Muscle of back (tissue), 11 donors: ENCODE data around the gene MAMDC2. TPM values are rescaled to one million over a fixed set of nuclear protein-coding genes. Genes with fewer than 3 reads are reported as not detected.

ENCODE experiments used
- DNase-seq, 3 donors: peaks; one replicate each; pipeline versions ENCODE4 v3.0.0 to v3.0.0-alpha.2; 2013
- polyA plus RNA-seq, 10 donors: library from polyadenylated mRNA; unstranded; fragments of 120-200 nt; gene quantifications; one replicate each; pipeline ENCODE4 v1.2.1, GENCODE V29; 2013; ENCODE audit not compliant: insufficient read length in 10 of 10

MAMDC2 gene
- polyA plus RNA-seq, 10 donors = 7.1 to 12.9 (median 8.2) TPM

DNA sequence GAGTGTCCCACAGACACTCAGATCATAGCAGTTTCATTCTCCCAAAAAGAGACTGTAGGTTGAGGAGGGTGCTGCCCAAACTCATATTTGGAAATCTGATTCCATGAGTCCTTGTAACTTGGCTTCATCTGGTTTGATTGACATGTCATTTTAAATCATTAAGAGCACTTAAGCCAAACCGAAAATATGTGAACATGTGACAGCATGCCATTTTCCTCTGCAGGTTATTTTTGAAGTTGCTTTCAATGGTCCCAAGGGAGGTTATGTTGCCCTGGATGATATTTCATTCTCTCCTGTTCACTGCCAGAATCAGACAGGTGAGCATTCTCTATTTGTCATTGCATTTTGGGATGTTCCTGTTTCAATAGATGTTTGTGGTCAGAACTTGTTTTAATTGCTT is 87.6 kb downstream of the MAMDC2 start:
- DNase-seq = no peak

GRCh38 chr9:70133253-70134208 is 89.9 kb downstream of the MAMDC2 start:
- DNase-seq = no peak

GRCh38 chr9:70134360-70134759 is 90.7 kb downstream of the MAMDC2 start:
- DNase-seq = no peak

- no peak for DNase-seq
Observed at GRCh38 chr9:70135176-70135575, 91.5 kb downstream of the MAMDC2 start.

DNA sequence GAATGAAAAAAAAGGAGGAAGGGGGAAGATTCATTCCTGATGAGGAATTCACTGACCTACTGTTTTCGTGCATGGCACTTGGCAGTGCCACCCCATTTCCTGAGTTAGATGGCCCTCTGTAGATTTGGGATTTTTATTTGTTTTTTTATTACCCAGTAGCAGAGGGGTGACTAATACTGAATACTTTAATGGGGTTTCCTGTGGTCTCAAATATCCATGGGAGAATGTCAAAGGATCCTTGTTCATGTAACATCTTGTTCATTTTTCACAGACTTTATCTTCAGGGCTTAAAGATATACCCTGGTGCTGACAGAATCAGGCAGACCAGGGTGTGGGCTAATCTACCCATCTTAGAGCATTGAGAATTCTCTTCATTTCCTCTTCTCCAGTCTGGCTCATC is 93.0 kb downstream of the MAMDC2 start:
- DNase-seq = peak in 1 of 3 donors; percentile 29

DNA sequence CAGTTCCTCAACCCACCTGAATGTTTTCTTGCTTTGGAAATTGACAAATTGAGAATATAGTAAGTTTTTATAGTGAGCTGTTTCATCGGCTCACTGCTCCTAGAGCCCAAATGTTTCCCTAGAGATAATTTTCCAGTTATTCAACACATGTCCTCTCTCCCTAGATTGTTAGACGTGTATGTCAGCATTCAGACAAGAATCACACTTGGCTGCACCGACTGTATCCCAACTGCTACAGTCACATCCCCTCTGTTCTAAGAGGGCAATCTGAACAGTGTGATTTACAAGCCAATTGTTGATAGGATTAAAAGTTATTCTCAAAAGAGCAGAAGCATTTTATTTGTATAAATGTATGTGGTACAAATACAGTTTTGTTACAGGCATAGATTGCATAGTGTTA is 93.9 kb downstream of the MAMDC2 start:
- no peak for DNase-seq

DNA sequence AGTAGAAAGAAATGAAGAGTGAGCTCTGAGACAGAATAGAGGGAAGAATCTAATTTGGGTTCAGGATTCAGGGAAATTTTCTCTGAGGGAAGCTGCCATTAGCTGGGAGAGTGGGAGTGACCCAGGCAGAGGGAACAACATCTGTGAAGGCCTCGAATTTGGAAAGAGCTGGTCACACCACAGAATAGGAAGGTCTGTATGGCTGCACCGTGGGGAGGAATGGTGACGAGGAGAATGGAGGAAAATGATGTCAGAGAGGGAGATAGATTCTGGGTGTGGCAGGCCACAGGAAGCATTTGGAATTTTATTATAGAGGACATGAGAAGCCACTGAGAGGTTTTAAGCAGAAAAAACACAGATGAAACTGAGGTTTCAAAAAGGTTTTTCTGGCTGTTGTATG is 98.5 kb downstream of the MAMDC2 start:
- no peak for DNase-seq

DNA sequence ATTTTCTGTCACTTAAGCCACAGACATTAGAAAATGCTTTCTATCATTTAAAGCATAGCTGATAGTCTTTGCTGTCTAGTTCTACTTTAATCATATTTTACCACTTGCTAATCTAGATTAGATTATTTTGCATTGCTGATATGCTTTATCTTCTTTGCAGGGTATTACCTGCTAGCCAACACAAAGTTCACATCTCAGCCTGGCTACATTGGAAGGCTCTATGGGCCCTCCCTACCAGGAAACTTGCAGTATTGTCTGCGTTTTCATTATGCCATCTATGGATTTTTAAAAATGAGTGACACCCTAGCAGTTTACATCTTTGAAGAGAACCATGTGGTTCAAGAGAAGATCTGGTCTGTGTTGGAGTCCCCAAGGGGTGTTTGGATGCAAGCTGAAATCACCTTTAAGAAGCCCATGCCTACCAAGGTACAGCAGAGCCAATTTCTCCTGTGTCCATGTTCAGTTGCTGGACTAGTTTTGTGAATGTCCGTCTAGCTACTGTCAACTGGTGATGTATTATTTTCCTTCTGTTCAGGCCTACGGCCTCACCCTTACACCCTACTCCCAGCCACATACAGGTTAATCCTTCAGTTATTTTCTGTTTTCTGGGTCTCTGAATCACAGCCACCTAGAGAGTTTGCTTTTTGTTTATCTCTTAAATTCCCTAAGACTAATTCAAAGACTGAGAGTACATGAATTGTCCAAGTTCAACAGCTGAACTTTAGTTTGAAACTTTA is 99.9 kb downstream of the MAMDC2 start:
- no peak for DNase-seq

GRCh38 chr9:70144131-70144503 is 100.5 kb downstream of the MAMDC2 start:
- no peak for DNase-seq

- DNase-seq = no peak
Observed at GRCh38 chr9:70145981-70146380, 102.3 kb downstream of the MAMDC2 start.

DNA sequence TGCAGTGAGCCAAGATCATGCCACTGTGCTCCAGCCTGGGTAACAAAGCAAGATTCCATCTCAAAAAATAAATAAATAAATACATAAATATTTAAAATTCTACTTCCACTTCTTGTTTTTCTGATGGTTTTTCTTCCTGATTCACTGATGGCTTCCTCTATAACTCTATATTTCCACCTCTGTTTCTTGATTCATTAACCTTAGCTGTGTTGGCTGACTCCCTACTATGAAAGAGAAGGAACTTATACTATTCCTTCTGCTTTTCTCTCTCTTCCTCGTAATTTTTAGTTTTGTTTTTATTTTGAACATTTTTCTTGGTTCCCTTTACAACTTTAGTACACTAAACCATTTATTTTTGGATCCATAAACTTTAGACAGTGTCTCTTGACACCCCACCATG is 103.5 kb downstream of the MAMDC2 start:
- no peak for DNase-seq

DNA sequence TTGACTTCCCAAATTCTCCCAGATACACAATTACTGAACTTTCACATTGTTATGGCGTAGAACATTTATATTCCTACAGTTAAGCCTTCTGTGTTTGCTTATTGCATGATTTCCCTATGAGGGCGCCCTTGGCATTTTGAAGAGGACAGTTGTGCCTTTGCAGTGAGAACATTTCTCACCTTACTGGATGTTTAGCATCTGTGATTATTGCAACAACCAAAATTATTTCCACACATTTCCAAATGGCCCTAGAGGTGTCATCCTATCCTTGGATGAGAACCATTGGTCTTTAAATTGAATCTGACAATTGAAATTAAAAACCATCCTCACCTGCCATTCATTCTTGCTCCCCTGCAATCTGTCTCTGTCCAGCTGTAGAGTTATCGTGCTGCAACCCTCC is 104.0 kb downstream of the MAMDC2 start:
- no peak for DNase-seq

- DNase-seq = no peak
Observed at GRCh38 chr9:70152350-70152749, 108.7 kb downstream of the MAMDC2 start.

DNA sequence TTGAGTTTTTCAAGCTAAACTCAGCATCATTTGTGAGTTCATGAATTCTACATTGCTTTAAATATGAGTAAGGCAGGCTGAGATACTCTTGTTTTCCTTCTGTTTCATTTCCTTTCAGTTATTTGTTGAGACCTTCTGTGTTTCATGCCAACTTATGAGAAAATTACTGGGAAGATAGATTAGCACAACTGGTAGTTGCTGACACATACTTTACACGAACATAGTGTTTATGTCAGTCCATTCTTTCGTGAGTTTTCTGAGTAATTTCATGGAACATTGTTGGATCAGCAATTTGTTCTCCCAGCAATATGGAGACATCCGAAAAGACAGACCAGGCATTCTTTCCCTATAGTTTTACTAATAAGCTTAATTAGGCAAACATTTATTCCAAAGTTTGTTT is 113.1 kb downstream of the MAMDC2 start:
- DNase-seq = no peak

DNA sequence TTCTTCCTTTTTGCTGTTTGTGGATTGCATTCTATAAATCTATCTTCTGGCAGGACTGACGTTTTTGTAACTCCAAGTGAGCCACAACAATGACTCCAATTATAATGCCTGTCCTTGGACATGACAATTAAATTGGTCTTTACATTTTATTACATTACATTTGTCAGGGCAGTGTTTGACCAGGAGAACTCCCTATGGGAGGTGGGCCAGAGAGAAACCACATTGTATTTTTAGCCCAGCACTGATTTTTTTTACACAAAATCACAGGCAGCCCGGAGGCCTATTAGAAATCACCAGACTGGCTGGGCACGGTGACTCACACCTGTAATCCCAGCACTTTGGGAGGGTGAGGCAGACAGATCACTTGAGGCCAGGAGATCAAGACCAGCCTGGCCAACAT is 116.0 kb downstream of the MAMDC2 start:
- no peak for DNase-seq

GRCh38 chr9:70160686-70161600 is 117.3 kb downstream of the MAMDC2 start:
- peak; percentile 65 to 86 (median 66) for DNase-seq

- DNase-seq = no peak
Observed at GRCh38 chr9:70165006-70165602, 121.5 kb downstream of the MAMDC2 start.

- DNase-seq = no peak
Observed at GRCh38 chr9:70168521-70168920, 124.9 kb downstream of the MAMDC2 start.

DNA sequence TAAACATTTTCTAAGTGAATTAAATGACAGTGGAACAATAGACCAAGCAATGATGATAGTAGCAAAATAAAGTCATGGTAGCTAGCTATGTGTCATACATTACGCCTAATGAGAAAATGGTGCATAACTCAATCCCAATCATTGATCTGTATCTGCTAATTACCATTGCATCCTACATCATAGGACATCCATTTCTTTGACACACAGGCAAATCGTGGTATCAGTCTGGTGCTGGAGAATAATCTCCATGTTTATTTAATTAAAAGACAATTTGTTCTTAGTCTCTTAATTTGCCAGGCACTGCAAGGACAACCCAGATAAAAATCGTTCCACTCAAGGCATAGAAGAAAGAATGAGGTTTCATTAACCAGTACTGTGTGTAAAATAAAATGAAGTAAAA is 125.6 kb downstream of the MAMDC2 start:
- no peak for DNase-seq

DNA sequence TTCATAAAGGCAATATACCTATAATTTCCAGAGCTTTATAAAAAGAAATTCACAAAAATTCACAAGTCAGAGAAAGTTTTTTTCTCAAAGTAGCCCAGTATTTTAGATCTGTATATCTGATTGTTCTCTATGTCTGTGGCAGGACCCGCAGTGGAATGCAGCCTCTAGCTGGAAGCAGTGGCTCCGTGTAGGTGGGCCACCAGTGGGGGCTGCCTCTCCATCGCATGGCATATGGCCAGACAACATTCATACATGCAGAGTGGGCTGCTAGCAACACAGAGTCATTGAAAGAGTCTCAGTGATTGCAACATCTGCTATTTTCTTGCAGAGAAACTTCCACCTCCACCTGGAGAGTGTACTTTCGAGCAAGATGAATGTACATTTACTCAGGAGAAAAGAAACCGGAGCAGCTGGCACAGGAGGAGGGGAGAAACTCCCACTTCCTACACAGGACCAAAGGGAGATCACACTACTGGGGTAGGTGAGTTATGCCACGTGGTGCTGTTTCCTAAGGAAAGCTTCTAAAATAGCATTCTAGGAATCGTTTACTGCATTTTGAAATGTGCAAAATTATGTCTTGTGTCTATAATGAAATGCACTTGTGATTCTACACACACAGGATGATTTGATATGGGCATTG is 126.6 kb downstream of the MAMDC2 start:
- no peak for DNase-seq

DNA sequence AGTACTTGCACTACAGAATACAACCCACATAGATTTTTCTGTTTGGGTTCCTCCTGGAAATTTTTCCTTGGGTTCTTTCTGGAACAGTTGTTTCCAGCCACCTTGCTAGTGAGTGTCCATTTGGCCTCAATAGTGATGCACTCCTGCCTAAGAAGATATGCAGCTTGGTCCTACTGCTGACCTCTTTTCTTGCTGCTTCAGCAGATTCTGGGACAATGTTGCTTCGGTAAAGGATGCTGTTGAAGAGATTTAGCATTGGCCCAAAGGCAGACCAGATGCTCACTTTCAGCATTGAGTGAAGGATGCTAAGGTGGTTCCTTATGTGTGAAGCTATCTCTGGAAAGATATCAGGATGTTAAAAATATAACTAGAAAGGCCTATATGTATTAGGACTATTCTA is 128.9 kb downstream of the MAMDC2 start:
- no peak for DNase-seq
